SK-N-MC (cell line): ENCODE results near the gene HYAL2.

ENCODE experiments used
- EZH2 ChIP-seq: fragments of 200-600 bp; sonication (generic); IDR thresholded peaks from one replicate; pipeline ENCODE4 v1.6.1; 2017; ENCODE audit warnings: antibody characterized with exemption
- FOXP2 ChIP-seq: optimal IDR thresholded peaks from 2 replicates; pipeline ENCODE3; 2011; ENCODE audit warnings: mild to moderate bottlenecking, moderate library complexity; ENCODE audit not compliant: insufficient read depth; ENCODE audit errors: extremely low read length, control extremely low read depth
- POLR2AphosphoS5 ChIP-seq: IDR thresholded peaks from 2 replicates; pipeline ENCODE4 v1.6.1; 2012; ENCODE audit warnings: mild to moderate bottlenecking, low read depth, low read length, borderline replicate concordance

GRCh38 chr3:50272911-50273688 is 49.4 kb downstream of the HYAL2 start:
- TF ChIP-seq EZH2 (no peak), POLR2AphosphoS5 (no peak), FOXP2 (no peak)
